Kasumi-1 (cell line): ENCODE data around the gene CYP4F12.

ENCODE experiments used
- DNase-seq, 2 experiments: peaks; one replicate each; lab custom pipeline; 2025; lab: John Stamatoyannopoulos, UW

Gene CYP4F12, protein sequence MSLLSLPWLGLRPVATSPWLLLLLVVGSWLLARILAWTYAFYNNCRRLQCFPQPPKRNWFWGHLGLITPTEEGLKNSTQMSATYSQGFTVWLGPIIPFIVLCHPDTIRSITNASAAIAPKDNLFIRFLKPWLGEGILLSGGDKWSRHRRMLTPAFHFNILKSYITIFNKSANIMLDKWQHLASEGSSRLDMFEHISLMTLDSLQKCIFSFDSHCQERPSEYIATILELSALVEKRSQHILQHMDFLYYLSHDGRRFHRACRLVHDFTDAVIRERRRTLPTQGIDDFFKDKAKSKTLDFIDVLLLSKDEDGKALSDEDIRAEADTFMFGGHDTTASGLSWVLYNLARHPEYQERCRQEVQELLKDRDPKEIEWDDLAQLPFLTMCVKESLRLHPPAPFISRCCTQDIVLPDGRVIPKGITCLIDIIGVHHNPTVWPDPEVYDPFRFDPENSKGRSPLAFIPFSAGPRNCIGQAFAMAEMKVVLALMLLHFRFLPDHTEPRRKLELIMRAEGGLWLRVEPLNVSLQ

DNA sequence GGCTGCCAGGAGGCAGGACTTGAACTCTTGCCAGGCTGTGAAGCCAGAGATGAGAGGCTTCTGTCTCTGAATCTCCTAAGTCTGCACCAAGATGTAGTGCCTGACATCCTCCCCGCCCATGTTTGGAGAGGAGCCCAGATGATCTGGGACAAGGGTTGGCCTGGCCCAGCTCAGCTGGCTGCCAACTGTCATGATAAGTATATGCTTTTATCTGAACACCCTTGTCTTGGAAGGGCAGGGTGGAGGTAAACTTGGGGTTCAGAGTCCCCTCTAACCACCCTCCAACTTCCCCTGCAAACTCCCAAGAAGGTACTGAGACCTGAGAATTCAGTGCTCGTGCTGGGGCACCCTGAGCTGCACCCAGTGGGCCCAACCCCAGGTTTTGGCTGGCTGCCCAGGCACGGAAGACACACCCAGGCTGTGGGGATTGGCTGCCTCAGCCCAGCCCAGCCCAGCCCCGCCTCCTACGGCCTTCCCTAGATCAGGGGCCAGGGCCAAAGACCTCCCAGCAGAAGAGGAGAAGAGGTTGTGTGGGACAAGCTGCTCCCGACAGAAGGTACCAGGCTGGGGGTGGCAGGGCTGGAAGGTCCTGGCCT, at the start of gene CYP4F12:
Gene CYP4F12, plus strand, starts transcription at position 508 of the 596 bp plus-strand sequence. CDS start 443 bp downstream, outside the sequence.
- DNase-seq, result no peak

DNA sequence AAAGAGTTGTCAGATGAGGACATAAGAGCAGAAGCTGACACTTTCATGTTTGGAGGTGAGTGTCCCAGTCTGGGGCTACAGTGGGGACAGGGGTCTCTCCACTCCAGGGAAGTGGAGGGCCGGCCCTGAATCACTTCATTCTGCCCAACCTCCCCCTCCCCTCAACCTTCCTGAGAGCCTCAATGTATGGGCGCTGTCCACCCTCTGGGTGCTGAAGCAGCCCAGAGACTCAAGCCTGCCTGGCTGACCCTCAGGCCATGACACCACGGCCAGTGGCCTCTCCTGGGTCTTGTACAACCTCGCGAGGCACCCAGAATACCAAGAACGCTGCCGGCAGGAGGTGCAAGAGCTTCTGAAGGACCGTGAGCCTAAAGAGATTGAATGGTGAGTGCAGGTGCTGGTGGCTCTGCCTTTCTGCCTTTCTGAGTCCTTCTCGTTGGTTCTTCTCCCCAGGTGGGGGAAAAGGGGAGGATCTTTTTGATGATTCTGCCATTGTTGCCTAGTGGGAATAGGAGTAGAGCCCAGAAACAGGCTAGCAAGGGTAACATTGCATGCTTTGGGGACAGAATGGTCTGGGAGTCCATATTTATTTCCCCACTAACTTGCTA, 49.1 kb upstream of the CYP4F12 start:
- DNase-seq, result peak in 1 of 2 experiments; percentile 8

DNA sequence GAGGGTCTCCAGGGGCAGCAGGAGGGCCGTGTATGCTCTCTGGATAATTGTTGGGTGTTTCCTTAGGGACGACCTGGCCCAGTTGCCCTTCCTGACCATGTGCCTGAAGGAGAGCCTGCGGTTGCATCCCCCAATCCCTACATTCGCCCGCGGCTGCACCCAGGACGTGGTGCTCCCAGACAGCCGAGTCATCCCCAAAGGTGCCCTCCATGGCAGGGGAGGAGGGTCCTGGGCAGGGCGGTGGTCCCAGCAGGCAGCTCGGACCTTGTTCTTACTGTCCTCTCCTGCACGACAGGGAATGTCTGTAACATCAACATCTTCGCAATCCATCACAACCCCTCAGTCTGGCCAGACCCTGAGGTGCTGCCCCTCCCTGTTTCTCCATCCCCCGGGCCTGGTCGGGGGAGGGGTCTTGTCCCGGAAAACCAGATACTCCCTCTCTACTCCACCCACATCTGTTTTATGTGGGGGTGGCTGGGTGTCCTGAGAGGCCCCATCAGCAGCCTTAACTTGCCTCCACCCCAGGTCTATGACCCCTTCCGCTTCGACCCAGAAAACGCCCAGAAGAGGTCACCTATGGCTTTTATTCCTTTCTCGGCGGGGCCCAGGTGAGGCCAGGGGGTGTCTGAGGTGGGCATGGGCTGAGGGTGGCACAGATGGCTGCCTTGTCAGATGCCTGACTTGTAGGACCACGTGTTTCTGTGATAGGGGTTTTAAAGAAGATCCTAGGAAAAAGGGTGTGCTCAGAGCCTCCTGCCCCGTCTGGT, 44.5 kb upstream of the CYP4F12 start:
- DNase-seq, result no peak

DNA sequence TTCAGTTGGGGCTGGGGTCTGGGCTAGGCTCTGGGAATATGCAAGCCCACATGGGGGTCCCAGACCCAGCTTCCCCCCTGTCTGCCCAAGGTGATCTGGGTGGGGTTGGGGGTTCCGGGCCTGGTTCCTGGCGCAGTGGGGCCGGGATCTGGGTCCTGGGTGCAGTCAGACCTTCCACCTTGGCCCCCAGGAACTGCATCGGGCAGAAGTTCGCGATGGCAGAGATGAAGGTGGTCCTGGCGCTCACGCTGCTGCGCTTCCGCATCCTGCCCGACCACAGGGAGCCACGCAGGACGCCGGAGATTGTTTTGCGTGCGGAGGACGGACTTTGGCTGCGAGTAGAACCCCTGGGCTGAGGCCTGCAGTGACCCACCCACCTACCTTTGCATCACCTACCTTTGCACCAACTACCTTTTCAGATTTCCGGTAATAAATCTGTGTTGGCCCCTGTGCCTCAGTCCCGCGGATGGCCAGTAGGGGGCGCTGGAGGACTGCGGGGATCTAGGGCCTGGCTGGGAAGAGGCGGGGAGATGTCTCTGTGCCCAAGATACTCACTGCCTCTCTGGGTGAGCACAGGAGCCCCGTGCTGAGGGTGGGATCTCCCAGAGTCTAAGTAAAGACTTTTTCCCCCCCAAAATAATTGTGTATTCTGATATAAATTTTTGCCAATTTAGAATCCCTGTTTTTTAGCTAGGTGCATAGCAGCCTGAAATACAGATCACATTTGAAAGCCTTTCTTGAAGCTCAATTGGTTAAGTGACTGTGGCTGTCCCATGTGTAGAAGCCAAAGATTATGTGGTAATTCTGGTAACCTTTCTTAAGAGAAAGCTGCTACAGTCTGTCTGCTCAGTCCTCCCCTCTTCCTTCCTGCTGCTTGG, 43.6 kb upstream of the CYP4F12 start:
- peak; percentile 69 to 81 for DNase-seq

DNA sequence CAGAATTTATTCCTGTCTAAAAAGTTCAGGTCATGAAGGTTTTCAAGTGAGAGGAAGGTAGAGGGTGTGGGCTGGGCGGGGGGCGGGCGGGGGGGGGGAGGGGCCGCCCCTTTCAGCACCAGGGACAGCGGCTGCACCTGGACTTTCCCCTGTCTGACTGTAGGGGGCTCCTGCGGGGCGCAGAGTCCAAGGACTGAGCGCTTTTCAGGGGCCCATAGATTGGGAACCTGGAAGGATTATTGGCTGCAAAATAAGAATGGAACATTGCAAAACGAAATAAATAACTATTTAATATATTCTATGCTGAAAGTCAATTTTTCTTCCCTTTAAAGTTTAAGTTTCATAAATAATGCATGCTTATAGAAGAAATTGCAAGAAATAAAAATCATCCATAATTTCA, 41.1 kb upstream of the CYP4F12 start:
- DNase-seq, result peak; percentile 54 to 59

DNA sequence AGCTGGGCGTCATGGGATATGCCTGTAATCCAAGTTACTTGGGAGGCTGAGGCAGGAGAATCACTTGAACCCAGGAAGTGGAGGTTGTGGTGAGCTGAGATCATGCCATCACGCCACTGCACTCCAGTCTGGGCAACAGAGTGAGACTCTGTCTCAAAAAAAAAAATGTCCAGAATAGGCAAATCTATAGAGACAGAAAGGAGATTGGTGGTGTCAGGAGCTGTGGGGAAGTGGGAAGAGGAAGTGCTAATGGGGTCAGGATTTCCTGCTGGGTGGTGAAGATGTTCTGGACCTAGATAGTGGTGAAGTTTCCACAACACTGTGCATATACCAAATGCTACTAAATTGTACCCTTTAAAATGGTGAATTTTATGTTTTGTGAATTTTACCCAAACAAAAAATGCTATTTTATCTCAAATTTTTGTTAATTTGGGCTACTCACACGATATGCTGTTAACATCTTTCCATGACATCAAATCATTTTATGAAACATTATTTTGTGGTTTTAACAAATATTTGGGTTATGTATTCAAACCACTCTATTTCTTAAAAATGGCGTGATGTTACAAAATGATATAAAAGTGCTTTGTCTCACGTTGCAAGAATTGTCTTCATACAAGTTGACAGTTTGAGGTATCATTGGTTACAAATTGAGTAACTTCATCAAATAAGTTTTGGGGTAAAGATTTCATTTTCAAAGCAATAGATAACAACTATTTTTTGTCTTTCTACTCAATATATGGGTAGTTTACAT, 39.6 kb upstream of the CYP4F12 start:
- DNase-seq, result peak; percentile 55 to 78

DNA sequence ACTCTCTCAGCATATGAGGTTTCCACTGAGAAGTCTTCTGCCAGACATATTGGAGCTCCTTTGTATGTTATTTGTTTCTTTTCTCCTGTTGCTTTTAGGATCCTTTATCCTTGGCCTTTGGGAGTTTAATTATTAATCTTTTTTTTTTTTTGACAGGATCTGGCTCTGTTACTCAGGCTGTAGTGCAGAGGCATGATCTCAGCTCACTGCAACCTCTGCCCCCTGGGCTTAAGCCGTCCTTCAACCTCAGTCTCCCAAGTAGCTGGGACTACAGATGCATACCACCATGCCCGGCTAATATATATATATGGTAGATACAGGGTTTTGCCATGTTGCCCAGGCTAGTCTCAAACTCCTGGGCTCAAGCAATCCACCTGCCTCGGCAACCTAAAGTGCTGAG, 38.8 kb upstream of the CYP4F12 start:
- DNase-seq, result no peak

DNA sequence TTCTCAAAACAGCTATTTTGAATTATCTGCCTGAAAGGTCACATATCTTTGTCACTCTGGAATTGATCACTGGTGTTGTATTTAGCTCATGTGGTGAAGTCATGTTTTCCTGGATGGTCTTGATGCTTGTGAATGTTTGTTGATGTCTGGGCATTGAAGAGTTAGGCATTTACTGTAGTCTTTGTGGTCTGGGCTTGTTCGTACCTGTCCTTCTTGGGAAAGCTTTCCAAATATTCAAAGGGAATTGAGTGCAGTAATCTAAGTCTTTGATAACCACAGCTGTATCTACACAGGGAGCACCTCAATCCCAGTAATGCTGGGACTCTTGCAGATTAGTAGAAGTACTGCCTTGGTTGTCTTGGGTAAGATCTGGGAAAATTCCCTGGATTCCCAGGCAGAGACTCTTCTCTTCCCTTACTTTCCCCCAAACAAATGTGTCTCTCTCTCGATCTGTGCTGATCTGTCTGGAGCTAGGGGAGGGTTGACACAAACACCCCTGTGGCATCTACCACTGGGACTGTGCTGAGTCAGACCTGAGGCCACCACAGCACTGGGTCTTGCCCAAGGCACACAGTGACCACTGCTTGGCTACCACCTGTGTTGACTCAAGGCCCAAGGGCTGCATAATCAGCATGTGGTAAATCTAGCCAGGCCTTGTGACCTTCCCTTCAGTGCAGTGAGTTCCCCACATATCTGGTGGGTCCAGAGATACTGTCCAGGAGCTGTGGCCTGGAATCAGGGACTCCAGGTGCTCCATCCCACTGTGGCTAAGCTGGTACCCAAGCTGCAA, 37.7 kb upstream of the CYP4F12 start:
- no peak for DNase-seq

DNA sequence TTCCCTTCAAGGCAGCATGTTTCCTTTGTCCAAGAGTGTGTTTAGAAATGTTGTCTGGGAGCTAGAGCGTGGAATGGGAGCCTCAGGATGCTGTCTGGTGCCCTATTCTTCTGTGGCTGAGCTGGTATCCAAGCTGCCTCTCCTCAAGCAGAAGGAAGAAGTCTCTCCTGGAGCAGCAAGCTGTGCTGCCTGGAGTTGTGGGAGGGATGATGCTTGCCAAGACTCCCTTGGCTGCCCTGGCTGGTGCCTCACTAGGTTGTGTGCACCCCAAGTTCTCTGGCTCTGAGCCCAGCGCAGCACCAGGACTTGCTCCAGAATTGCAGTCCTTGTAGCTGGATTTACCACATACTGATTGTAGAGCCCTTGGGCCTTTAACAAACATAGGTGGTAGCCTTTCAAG, 36.9 kb upstream of the CYP4F12 start:
- DNase-seq, result no peak

DNA sequence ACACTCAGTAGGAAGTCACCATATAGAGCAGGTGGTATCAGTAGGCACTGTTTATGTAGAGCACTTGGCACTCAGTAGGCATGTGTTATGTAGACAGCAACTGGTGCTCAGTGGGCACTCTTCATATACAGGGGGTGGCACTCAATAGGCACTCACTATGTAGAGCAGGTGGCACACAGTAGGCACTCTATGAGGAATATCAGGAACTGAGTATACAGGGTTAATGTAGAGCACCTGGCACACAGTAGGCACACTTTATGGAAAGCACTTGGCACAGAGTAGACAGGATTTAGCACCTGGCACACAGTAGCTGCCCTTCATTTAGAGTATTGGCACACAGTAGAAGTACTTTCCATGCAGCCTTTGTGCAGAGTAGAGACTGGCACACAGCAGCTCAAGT, 33.3 kb upstream of the CYP4F12 start:
- no peak for DNase-seq

DNA sequence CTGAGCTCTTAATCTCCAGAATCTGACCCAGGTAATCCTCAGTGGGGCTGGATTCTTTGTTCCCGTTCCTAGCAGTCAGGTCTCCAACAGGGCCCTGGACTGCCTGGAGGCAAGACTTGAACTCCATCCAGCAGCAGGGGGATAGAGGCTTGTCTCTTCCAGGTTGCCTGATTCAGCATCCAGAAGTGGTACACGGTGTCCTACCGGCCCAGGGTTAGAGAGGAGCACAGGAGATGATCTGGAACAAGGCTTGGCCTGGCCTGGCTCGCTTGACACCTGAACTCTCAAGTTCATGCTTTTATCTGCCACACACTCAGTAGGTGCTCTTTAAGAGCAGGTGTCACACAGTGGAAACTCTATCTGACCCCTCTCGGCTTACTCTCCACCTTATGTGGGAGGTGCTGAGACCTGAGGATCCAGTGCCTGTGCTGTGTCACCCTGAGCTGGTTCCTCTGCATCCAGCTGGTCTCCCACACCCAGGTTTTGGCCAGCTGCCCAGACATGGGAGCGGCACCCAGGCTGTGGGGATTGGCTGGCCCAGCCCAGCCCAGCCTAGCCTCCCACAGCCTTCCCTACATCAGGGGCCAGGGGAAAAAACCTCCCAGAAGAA, 32.5 kb upstream of the CYP4F12 start, which contains the start of gene CYP4F3:
Gene CYP4F3, plus strand, starts transcription at position 604 of the 610 bp plus-strand sequence. CDS start 519 bp downstream, outside the sequence.
- no peak for DNase-seq

DNA sequence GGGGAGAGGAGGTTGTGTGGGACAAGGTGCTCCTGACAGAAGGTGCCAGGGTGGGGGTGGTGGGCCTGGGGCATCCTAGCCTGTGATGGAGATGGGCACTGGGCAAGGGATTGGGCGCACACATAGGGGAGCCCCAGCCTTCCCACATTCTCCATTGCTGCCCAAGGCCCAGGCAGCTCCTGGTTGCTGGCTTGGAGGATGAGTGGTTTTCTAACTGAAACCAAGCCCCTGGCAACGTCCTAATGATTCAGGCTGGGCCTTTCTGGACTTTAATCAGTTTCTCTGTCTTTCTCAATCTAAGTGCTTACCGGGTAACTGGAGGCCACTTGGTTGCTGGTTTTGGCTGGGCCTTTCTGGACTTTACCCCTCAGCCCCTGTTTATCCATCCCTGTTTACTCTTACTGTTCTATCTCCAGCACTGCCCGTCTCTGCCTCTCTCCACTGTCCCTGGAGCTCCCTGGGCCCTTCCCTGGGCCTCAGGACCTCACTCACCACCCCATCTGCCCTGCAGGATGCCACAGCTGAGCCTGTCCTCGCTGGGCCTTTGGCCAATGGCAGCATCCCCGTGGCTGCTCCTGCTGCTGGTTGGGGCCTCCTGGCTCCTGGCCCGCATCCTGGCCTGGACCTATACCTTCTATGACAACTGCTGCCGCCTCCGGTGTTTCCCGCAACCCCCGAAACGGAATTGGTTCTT, 31.8 kb upstream of the CYP4F12 start:
- DNase-seq, result no peak

DNA sequence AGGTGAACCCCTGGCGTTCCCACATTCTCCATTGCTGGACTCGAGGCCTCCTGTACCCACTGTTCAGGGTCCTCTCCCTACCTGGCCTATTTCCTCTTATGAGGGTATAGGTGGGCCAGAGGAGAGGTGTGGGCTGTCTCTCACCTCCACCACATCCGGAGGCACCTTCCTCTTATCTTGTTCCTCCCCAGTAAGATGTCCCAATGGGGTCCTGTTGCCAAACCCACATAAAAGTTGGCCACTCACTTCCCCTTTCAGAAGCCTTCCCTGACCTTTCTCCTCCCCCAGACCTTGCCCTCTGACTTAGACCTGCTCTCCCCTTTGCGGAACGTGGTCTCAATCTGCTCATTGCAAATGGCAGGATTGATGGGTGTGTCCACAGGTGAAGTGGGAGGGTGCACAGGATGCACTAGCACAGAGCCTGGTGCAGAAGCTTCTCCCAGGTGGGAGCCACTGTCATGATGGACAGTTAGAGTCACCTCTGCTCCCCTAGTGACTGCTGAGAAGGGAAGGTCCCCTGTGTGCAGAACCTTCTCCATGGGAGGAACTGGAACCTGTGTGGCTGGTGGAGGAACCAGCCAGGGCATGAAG, 30.9 kb upstream of the CYP4F12 start:
- DNase-seq, result no peak

DNA sequence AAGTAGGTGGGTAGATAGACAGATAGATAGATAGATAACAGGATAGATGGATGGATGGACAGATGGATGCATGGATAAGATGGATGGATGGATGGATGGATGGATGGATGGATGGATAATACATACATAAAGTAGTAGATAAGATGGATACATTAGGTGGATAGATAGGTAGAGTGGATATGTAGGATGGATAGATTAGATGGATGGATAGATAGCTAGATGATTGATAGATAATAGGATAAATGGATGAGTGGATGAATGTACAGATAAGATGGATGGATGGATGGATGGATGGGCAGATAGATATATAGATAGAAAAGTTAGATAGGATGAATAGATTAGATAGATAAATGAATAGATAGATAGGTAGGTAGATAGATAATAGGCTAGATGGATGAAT, 30.1 kb upstream of the CYP4F12 start:
- no peak for DNase-seq

DNA sequence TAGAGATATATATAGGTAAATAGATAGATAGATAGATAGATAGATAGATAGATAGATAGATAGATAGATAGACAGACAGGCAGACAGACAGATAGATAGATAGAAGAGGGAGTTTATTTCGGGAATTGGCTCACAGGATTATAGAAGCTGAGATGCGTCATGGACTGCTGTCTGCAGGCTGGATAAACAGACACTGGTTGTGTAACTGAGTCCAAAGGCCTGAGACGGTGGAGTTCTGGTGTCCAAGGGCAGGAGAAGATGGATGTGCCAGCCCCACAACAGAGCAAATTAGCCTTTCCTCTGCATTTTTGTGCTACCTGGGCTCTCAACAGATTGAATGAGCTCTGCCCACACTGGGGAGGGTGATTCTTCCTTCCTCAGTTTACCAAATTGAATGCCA, 29.5 kb upstream of the CYP4F12 start:
- DNase-seq, result no peak

DNA sequence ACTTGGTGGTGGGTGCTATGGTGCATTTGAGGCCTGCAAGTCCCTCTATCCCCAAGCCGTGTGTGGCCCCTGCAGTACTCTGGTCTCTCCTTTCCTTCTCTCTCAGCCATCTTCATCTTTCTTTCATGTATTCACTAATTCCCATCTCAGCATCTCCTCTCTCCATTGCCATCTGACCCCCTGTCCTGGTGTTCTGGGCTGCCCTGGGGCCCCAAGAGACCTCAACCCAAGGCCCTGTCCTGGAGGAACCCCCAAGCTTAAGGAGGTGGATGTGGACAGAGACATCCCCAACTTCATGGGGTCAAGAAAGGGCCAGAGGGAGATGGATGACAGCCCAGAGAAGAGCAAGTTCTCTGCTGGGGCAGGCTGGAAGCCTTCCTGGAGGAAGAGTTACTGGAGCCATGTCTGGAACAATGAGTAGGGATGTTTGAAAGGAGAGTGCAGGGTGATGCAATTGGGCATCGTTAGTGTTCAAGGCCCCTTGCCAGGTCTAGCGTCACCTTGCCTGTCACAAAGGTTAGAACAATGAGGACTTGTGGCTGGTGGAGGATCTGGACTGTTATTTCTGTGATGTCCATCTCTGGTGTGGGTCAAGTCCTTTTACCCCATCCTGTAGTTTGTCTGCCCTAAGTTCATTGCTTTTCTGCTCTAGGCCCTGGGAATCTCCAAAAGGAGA, 28.7 kb upstream of the CYP4F12 start:
- no peak for DNase-seq

DNA sequence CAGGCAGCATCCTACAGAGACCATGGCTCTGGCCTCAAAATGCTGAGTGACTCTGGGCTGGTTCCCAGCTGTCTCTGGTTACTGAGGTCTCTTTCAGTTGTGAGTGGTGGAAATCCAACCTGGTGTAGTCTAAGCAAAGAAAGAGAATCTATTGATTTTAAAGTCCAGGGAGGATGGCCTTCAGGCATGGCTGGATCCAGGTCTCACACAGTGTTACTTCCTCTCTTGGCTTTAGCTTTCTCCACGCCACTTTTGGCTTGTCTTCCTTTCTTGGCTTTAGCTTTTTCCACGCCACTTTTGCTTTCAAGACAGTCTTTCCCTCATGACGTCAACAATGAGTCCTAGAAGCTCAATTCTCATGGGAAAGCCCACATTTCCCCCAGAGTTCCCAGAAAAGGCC, 28.1 kb upstream of the CYP4F12 start:
- DNase-seq, result no peak
